ENCODE measurements around the gene ALG5.

ALG5 gene

DNA sequence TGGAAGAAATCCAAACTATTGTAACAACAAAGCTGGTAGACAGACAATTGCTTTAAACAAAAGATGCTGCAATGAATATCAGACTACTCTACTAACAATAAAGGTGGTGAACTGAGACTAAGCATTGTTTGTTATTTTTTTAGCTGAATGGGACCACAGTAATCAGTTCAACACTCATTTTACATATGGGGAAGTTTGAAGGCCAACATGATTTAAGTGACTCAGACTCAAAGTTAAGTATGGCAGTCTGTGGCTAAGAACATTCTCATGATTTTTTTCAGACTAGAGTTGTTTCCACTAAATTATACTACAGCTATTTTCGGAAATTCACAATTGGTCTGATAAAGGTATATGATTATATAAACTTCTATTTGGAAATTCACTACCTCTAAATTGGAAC, 11.9 kb upstream of the ALG5 start:
- no peak overlapping the region for H3K4me3 ChIP-seq (replicated peaks; ENCODE audit: low read depth, low read length)
- no peak for DNase-seq (ENCODE audit: extremely low read depth, low read depth)
- TF ChIP-seq, protein P1, sequence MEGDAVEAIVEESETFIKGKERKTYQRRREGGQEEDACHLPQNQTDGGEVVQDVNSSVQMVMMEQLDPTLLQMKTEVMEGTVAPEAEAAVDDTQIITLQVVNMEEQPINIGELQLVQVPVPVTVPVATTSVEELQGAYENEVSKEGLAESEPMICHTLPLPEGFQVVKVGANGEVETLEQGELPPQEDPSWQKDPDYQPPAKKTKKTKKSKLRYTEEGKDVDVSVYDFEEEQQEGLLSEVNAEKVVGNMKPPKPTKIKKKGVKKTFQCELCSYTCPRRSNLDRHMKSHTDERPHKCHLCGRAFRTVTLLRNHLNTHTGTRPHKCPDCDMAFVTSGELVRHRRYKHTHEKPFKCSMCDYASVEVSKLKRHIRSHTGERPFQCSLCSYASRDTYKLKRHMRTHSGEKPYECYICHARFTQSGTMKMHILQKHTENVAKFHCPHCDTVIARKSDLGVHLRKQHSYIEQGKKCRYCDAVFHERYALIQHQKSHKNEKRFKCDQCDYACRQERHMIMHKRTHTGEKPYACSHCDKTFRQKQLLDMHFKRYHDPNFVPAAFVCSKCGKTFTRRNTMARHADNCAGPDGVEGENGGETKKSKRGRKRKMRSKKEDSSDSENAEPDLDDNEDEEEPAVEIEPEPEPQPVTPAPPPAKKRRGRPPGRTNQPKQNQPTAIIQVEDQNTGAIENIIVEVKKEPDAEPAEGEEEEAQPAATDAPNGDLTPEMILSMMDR (IDR thresholded peaks at IDR 0.05; ENCODE audit: low read depth, low read length, missing control alignments), result no peak

DNA sequence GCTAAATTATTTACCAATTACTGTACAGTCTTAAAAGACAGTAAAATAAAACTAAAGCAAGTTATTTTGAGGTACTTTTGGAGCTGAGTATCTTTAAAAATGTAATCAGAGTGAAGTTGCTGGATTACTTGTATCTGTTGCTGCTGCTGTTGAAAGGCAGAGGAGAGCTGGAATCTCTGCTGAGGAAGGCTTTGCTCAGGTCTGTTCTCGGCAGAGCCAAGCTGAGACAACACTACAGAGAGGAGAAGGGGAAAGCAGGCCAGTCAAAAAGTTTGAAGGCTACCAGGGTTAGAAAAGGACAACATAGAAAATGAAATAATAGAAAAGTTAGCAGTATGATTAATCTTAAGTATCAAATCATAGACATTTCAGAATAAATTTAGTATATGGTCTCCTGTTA, 11.3 kb upstream of the ALG5 start:
- no peak overlapping the region for H3K4me3 ChIP-seq (replicated peaks; ENCODE audit: low read depth, low read length)
- TF ChIP-seq, protein P1 (IDR thresholded peaks at IDR 0.05; ENCODE audit: low read depth, low read length, missing control alignments), result no peak
- no peak for DNase-seq (ENCODE audit: extremely low read depth, low read depth)

DNA sequence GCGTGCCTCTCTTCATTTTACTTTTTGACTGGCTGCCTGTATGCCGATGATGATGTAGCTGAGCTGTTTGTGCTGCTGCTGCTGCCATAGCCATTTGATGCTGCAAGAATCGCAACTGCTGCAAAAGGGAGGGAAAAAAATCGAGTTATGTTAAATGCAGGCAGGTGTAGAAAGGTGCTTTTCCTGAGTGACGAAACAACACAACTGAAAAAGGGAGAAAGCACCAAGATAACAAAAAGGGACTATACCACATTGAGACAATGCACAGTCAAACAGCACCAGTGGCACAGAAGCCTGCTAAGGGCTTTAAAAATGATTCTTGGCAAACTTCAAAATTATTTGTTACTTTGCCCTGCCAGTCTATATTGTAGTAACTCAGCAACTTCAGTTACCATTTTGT, 10.6 kb upstream of the ALG5 start:
- H3K4me3 ChIP-seq (replicated peaks; ENCODE audit: low read depth, low read length), result no peak overlapping the region
- TF ChIP-seq, protein P1 (IDR thresholded peaks at IDR 0.05; ENCODE audit: low read depth, low read length, missing control alignments), result no peak
- no peak for DNase-seq (ENCODE audit: extremely low read depth, low read depth)

DNA sequence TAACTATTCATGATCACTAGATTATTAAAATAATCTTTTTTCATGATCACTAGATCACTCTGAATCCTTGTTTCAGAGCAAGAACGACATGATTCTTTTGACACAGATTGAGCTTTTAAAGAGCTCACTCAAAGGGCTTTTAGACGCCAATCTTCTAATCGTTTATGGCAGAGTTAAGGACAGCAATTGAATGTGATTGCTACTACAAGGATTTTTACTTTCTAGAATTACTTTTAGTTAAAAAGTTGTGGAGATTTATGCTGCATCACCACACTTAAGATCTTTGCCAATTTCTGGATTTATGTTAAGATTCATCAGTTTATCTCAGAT, 2.7 kb upstream of the ALG5 start:
- no peak for DNase-seq (ENCODE audit: extremely low read depth, low read depth)
- TF ChIP-seq, protein P1 (IDR thresholded peaks at IDR 0.05; ENCODE audit: low read depth, low read length, missing control alignments), result no peak
- peak overlapping the region; percentile 96 for H3K4me3 ChIP-seq (replicated peaks; ENCODE audit: low read depth, low read length)

DNA sequence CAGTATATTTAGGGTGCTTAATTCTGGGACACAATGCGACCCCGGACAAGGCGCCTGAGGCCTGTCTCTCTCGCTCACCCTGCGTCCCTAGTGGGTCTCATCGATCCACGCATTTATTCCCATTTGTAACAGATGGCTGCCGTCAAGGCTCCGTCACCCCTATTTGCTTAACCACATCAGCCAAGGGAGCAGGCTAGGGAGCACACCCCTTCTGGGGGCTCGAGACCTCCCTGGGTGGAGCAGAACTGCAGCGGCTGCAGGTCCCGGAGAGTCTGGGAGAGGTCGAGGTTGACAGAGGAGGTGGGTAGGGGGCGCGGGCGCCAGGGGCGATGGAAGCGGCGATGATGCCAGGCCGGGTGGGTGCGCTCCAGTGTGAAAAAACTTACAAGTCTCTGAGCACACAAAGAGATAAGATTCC, 507 bp downstream of the ALG5 start:
- DNase-seq (ENCODE audit: extremely low read depth, low read depth), result no peak
- TF ChIP-seq, protein P1 (IDR thresholded peaks at IDR 0.05; ENCODE audit: low read depth, low read length, missing control alignments), result no peak
- H3K4me3 ChIP-seq (replicated peaks; ENCODE audit: low read depth, low read length), result peak overlapping the region; percentile 96

DNA sequence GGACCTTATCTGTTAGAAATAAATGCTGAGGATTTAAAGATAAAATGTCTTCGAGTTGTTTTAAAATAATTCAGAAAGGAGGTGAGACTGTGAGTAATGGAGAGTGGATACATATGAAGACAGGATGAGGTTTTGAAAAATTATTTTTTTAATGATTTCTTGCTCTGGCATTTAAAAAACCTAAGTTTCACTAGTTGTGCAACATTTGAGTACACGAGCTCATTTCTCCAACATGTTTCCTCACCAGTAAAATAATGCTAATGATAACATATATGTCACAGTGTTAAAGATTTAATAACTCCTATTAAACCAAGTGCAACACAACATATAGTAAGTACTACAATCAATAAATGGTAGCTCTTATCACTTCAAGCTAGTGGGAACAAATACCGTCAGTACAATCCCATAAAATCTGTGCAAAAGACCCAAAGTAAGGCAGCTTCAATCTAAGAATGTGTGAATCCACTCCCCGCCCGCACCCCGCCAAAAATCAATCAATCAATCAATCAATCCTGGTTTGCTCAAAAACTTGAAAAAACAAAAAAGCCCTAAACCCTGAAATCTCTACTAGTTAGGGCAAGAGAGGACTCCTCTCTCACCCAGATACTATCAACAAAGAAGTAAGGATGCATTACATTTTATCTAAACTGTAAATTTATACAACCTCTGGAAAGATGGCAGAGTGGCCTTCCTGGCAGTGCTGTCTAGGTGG, 1.3 kb downstream of the ALG5 start:
- peak overlapping the region; percentile 96 for H3K4me3 ChIP-seq (replicated peaks; ENCODE audit: low read depth, low read length)
- no peak for DNase-seq (ENCODE audit: extremely low read depth, low read depth)
- TF ChIP-seq, protein P1 (IDR thresholded peaks at IDR 0.05; ENCODE audit: low read depth, low read length, missing control alignments), result no peak

DNA sequence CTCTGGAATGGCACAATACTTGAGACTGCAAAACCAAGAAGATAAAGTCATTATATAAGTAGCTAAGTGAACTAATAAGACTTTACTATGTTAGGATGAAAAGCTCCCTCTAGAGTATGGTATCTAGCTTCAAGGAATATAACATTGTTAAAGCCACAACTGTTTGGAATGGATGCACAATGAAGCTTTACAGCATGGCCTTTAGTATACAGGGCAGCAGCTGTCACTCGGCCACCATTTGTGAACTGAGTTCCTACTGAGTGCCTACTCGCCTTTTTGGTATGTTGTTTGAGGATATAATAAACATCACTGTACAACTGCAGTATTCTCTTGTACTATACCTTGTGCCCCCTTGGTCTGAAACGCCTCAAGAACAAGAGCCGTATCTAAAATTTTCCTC, 6.8 kb downstream of the ALG5 start:
- no peak for DNase-seq (ENCODE audit: extremely low read depth, low read depth)
- TF ChIP-seq, protein P1 (IDR thresholded peaks at IDR 0.05; ENCODE audit: low read depth, low read length, missing control alignments), result no peak
- H3K4me3 ChIP-seq (replicated peaks; ENCODE audit: low read depth, low read length), result no peak overlapping the region
